Colonic mucosa (tissue), 4 donors: ENCODE measurements around the gene HIGD2B. TPM values are rescaled to one million over a fixed set of nuclear protein-coding genes. Genes with fewer than 3 reads are reported as not detected.
"Not testable (repeated sequence)": the region's sequence is repeated elsewhere in the genome, so short reads cannot be mapped to it uniquely, and the experiment has no call there.

Experiments
- DNase-seq: peaks from one replicate; pipeline ENCODE4 v3.0.0-alpha.2; 2020
- H3K27ac ChIP-seq: fragments of 200-600 bp; one replicate; pipeline ENCODE4 v1.8.0; 2021
- H3K27me3 ChIP-seq: fragments of 200-600 bp; one replicate; pipeline ENCODE4 v1.8.0; 2021
- H3K36me3 ChIP-seq: fragments of 200-600 bp; one replicate; pipeline ENCODE4 v1.8.0; 2021
- H3K4me1 ChIP-seq: fragments of 200-600 bp; one replicate; pipeline ENCODE4 v1.8.0; 2021; ENCODE audit warnings: mild to moderate bottlenecking
- H3K4me3 ChIP-seq: fragments of 200-600 bp; one replicate; pipeline ENCODE4 v1.8.0; 2021
- H3K9ac ChIP-seq, 2 donors: one replicate each; pipeline ENCODE4 v1.7.0; 2013; ENCODE audit warnings: control low read depth in 2 of 2, low read depth in 2 of 2, low read length in 2 of 2
- H3K9me3 ChIP-seq: fragments of 200-600 bp; one replicate; pipeline ENCODE4 v1.8.0; 2021
- CTCF ChIP-seq: fragments of 200-600 bp; IDR thresholded peaks from one replicate; pipeline ENCODE4 v1.8.0; 2022; ENCODE audit warnings: antibody characterized with exemption, mild to moderate bottlenecking
- intact Hi-C: fragments of 100-400 bp; cut with DNase I; formaldehyde crosslinking; loops from one replicate; pipeline ENCODE4 v1.14.1; 2022
- total RNA-seq, 2 donors: library from RNA; stranded (reverse); fragmentation: NEBNext Ultra II Directional in 1 of 2; extraction: Animal tissue kit (Norgen Biotek cat#: 25700) in 1 of 2; gene quantifications; one replicate each; pipeline ENCODE4 v1.2.1, GENCODE V29; 2021
- donor health status: healthy.
- donor health status: DM: no; HTN: no; CAD: no.
- donor health status: DM: no; HTN: no; CAD: no.

Gene HIGD2B
- total RNA-seq, 2 donors from 2014 or later, result not detected

- intact Hi-C loops, result loop anchor here (10.0 kb wide), 1 partner anchor 553 kb away; no protein-coding TSS in a partner anchor
- Histone ChIP-seq H3K36me3 (peaks cover 4% of the 10 kb centered on the region), H3K27ac (no peak overlapping the region)
Measured at GRCh38 chr15:72722071-72722696, 36.2 kb upstream of the HIGD2B start.

GRCh38 chr15:72708551-72709303 is 22.7 kb upstream of the HIGD2B start:
- intact Hi-C loops, H3K27ac ChIP-seq, H3K36me3 ChIP-seq, H3K4me3 ChIP-seq, H3K9me3 ChIP-seq, H3K9ac ChIP-seq, DNase-seq, H3K27me3 ChIP-seq, H3K4me1 ChIP-seq: not testable (repeated sequence)

More at GRCh38 chr15:72722071-72722696, 36.2 kb upstream of the HIGD2B start:
- TF ChIP-seq CTCF, result peak; percentile 59
- H3K4me3 ChIP-seq, result no peak overlapping the region
- H3K4me1 ChIP-seq, result no peaks in the 10 kb centered on the region
- H3K9ac ChIP-seq, result no peak overlapping the region
- H3K9me3 ChIP-seq, result no peaks in the 10 kb centered on the region
- DNase-seq, result peak; percentile 74
- no peaks in the 10 kb centered on the region for H3K27me3 ChIP-seq

GRCh38 chr15:72706266-72706665 is 20.3 kb upstream of the HIGD2B start:
- Histone ChIP-seq H3K9ac (no peak overlapping the region), H3K27me3 (no peaks in the 10 kb centered on the region), H3K36me3 (no peaks in the 10 kb centered on the region), H3K27ac (no peak overlapping the region), H3K4me1 (no peaks in the 10 kb centered on the region), H3K9me3 (no peaks in the 10 kb centered on the region), H3K4me3 (no peak overlapping the region)
- DNase-seq, result no peak
- intact Hi-C loops, result no loop called here
- TF ChIP-seq CTCF, result no peak

- no peaks in the 10 kb centered on the region for H3K4me1 ChIP-seq
- H3K27ac ChIP-seq, result no peak overlapping the region
- no peaks in the 10 kb centered on the region for H3K27me3 ChIP-seq
- no peaks in the 10 kb centered on the region for H3K9me3 ChIP-seq
- H3K4me3 ChIP-seq, result no peak overlapping the region
- no peaks in the 10 kb centered on the region for H3K36me3 ChIP-seq
- intact Hi-C loops, result no loop called here
- no peak overlapping the region for H3K9ac ChIP-seq
- no peak for DNase-seq
- TF ChIP-seq CTCF, result no peak
Measured at GRCh38 chr15:72700076-72700475, 14.1 kb upstream of the HIGD2B start.

- no peaks in the 10 kb centered on the region for H3K9me3 ChIP-seq
- no peaks in the 10 kb centered on the region for H3K36me3 ChIP-seq
- DNase-seq, result no peak
- H3K9ac ChIP-seq, result no peak overlapping the region
- H3K4me1 ChIP-seq, result no peaks in the 10 kb centered on the region
- no peak overlapping the region for H3K27ac ChIP-seq
- no peaks in the 10 kb centered on the region for H3K27me3 ChIP-seq
- intact Hi-C loops, result no loop called here
- TF ChIP-seq CTCF, result no peak
- H3K4me3 ChIP-seq, result no peak overlapping the region
Measured at GRCh38 chr15:72698938-72699337, 13.0 kb upstream of the HIGD2B start.

- Histone ChIP-seq H3K27me3 (no peaks in the 10 kb centered on the region), H3K36me3 (no peaks in the 10 kb centered on the region), H3K9me3 (no peaks in the 10 kb centered on the region), H3K27ac (no peak overlapping the region), H3K9ac (no peak overlapping the region), H3K4me3 (no peak overlapping the region), H3K4me1 (no peaks in the 10 kb centered on the region)
- TF ChIP-seq CTCF, result no peak
- intact Hi-C loops, result no loop called here
- no peak for DNase-seq
Measured at GRCh38 chr15:72690938-72691337, 5.0 kb upstream of the HIGD2B start.
